Cerebellar cortex (tissue), 1 donor: Measurements from ENCODE around the gene RETREG2.
"Not testable (repeated sequence)": the region's sequence is repeated elsewhere in the genome, so short reads cannot be mapped to it uniquely, and the experiment has no call there.

Source experiments
- DNase-seq: peaks from one replicate; pipeline ENCODE4 v3.0.0-alpha.2; 2015; ENCODE audit warnings: low spot score

The RETREG2 gene

DNA sequence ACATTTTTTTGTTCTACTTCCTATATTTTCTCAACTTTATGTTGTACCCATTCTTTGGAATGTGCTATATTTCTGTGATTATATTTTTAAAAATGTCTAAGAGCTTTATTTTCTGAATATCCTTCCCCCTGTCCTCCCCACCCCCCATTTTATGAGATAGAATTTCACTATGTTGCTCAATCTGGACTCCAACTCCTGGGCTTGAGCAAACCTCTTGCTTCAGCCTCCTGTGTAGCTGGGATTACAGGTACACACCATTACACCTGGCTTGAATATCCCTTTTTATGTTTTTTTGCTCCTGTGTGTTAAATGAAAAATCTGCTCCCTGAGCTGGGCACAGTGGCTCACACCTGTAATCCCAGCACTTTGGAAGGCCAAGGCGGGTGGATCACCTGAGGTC, 19.3 kb downstream of the RETREG2 start:
- DNase-seq, result no peak

GRCh38 chr2:219198974-219199373, 20.9 kb downstream of the RETREG2 start:
- no peak for DNase-seq

- DNase-seq, result no peak
These were observed 21.6 kb downstream of the RETREG2 start for GRCh38 chr2:219199470-219200211.

- DNase-seq, result not testable (repeated sequence)
These were observed 22.6 kb downstream of the RETREG2 start for GRCh38 chr2:219200502-219201326.

DNA sequence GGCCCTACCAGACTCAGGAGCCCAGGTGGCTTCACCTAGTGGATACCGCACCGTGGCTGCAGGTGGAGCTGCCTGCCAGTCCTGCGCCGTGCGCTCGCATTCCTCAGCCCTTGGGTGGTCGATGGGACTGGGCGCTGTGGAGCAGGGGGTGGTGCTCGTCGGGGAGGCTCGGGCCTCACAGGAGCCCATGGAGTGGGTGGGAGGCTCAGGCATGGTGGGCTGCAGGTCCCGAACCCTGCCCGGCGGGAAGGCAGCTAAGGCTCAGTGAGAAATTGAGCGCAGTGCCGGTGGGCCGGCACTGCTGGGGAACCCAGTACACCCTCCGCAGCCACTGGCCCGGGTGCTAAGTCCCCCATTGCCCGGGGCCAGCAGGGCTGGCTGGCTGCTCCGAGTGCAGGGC, 23.3 kb downstream of the RETREG2 start:
- DNase-seq, result not testable (repeated sequence)

DNA sequence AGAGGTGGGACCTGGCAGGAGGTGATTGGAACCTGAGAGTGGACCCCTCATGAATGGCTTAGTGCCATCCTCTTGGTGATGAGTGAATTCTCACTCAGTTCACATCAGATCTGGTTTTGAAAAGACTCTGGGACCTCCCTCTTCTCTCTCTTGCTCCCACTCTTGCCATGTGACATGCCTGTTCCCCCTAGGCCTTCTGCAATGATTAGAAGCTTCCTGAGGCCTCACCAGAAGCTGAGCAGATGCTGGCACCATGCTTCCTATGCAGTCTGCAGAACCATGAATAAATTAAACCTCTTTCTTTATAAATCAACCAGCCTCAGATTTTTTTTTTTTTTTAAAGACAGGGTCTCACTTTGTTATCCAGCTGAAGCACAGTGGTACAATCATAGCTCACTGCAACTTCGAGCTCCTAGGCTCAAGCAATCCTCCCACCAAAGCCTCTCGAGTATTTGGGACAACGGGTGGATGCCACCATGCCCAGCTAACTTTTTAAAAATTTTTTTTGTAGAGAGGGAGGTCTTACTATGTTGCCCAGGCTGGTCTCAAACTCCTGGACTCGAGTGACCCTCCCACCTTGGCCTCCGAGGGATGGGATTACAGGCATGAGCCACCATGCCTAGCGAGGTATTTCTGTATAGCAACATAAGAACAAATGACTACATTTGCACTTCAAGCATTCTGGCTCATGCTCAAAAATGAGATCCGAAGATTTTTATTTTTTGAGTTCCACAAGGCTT, 26.5 kb downstream of the RETREG2 start:
- DNase-seq, result no peak

DNA sequence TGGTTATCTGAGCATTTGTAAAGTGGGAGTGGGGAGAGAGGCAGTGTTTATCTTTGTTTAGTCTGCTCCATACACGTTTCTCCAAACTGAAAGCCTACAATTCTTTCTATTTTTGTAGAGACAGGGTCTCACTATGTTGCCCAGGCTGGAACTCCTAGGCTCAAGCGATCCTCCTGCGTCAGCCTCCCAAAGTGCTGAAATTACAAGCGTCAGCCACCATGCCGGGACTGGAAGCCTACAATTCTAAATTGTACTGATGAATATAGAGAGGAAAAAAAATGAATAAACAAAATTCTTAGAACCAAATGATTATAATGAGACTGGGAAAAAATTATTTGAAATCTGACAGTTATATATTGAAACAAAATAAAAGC, 27.1 kb downstream of the RETREG2 start:
- DNase-seq, result no peak

DNA sequence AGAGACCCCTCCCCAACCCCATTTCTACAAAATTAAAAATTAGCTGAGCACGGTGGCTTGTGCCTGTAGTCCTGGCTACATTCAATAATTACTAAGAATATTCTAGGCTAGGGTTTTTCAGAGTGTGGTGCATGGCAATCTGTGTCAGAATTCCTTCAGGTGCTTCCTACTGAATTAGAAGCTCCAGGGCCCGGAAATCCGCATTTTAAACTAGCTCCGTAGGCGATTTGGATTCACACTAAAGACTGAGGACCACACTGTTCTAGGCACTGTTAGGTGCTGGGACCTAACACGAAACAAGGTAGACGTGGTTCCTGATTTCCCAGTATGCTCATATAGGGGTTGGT, 27.9 kb downstream of the RETREG2 start:
- no peak for DNase-seq

- DNase-seq, result peak; percentile 93
These were observed 28.5 kb downstream of the RETREG2 start, which contains the start of gene ZFAND2B for GRCh38 chr2:219206328-219207133. Gene ZFAND2B (plus strand): TSS chr2:219206782. CDS start chr2:219206988, 206 bp downstream.

- DNase-seq, result peak; percentile 26
These were observed 29.2 kb downstream of the RETREG2 start for GRCh38 chr2:219207134-219207883.

- DNase-seq, result peak; percentile 51
These were observed 30.0 kb downstream of the RETREG2 start for GRCh38 chr2:219207884-219208740.

DNA sequence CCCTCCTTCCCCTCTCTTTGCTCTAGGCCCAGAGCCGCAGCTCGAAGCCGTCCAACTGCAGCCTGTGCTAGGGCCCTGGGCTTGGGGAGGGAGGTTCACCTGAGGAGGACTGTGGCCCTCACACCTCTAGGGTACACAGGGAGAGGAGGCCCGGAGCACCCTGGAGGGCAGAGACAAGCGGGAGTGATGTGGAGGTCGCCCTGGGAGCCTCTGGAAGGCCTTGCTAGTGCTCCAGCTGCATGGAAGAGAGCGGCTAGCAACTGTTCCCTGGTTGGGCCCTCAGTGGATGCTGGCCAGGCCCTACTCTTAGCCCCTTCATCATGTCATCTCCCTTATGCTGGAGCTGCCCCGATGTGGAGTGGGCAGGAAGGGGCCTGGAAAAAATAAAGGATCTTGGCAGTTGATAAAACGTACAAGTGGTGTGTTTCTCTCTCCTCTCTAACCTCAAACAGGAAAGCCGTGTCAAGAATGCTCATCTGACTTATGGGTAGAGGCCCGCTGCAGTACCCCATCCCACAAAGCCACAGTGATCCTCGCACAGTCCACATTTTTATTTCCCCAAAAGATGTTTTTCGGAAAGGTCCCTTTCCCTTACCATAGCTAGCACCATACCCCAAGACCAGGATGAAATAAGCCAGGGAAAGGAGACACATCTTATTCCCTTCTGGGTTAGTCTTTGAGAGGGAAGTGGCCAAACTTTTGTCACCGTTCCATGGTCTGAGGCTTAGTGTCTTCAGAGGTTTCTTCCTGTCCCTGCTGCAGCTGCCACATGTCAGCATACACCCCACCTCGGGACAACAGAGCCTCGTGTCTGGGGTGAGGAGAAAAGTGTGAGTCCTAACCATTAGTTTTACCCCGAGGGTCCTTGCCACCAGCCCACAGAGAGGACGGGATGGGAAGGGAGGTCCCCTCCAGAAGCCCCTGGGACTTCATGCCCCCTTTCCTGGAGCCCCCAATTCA, 31.4 kb downstream of the RETREG2 start:
- no peak for DNase-seq

- no peak for DNase-seq
These were observed 32.3 kb downstream of the RETREG2 start for GRCh38 chr2:219210196-219210885.

DNA sequence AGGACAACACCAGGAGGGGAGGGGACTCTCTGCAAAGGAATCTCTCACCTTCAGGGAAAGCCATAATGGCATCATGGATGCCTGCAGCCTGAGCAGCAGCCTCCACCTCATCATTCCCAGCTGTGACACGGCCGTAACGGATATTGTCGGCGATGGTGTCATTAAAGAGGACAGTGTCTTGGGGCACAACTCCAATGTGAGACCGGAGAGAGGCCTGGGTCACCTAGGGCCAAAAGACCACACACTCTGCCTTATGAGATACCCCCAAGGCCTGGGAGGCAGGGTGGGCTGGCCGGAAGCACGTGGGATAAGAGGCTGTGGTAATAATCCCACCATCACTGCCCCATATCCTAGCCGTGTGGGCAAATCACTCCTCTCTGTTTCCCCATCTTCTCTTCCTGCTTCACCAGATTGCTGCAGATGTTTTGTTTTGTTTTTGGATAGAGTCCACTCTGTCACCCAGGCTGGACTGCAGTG, 32.8 kb downstream of the RETREG2 start:
- no peak for DNase-seq

- DNase-seq, result no peak
These were observed 34.9 kb downstream of the RETREG2 start for GRCh38 chr2:219213026-219213415.

GRCh38 chr2:219213486-219214071, 35.5 kb downstream of the RETREG2 start:
- no peak for DNase-seq

DNA sequence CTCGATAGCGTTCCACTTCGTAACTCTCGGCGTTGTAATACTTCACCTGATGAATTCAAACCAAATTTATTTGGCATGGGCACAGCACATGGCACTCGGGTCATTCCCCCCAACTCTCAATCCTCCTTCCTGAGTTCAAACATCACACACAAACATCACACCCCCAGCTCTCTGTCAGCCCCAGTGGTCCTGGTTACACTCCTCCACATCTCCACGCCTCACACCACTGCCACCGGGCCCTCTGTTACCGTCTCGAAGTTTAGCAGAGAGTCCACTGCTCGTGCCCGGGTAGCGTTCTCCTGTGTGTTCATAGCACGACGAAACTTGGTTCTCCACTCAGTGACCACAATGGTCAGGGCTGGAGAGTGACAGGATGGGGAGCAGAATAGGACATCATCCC, 36.1 kb downstream of the RETREG2 start:
- no peak for DNase-seq

GRCh38 chr2:219214786-219215185, 36.7 kb downstream of the RETREG2 start:
- DNase-seq, result no peak
